ENCODE measurements around the gene RPS6KB2. TPM values are rescaled to one million over a fixed set of nuclear protein-coding genes. Genes with fewer than 3 reads are reported as not detected.

Gene RPS6KB2
- total RNA-seq: 10 to 100 TPM; 64.3 to 68.8 TPM

- Mint-ChIP-seq H3K9me3 (no peaks in the 10 kb centered on the region), H3K36me3 (peaks cover 0 to 20% of the 10 kb centered on the region in 2 donors), H3K27ac (peak within 1 kb of the TSS; percentile 92 to 97)
- DNase-seq (ENCODE audit: low spot score in 2 of 2) (peak; percentile 98 to 99), ATAC-seq (peak; percentile 93 to 95)
Measured at GRCh38 chr11:67428052-67429001, at the start of gene RPS6KB2. RPS6KB2 (plus strand) TSS chr11:67428494; CDS start chr11:67428546, 52 bp downstream.

GRCh38 chr11:67378544-67378943, 49.8 kb upstream of the RPS6KB2 start:
- Mint-ChIP-seq H3K9me3 (no peaks in the 10 kb centered on the region), H3K27ac (no peak overlapping the region), H3K36me3 (no peaks in the 10 kb centered on the region)
- ATAC-seq: no peak
- DNase-seq (ENCODE audit: low spot score in 2 of 2): no peak

- no peak for ATAC-seq
- DNase-seq (ENCODE audit: low spot score in 2 of 2): no peak
- Mint-ChIP-seq H3K36me3 (no peaks in the 10 kb centered on the region), H3K9me3 (no peaks in the 10 kb centered on the region), H3K27ac (no peak overlapping the region)
Measured at GRCh38 chr11:67379061-67380058, 48.9 kb upstream of the RPS6KB2 start.

GRCh38 chr11:67381244-67381972, 46.9 kb upstream of the RPS6KB2 start:
- ATAC-seq (no peak), DNase-seq (ENCODE audit: low spot score in 2 of 2) (no peak)
- Mint-ChIP-seq H3K36me3 (no peaks in the 10 kb centered on the region), H3K9me3 (no peaks in the 10 kb centered on the region), H3K27ac (peak overlapping the region in 1 of 2 donors; percentile 59)

GRCh38 chr11:67382276-67383136, 45.8 kb upstream of the RPS6KB2 start:
- peak; percentile 93 to 95 for ATAC-seq

GRCh38 chr11:67384851-67385366, 43.4 kb upstream of the RPS6KB2 start:
- DNase-seq (ENCODE audit: low spot score in 2 of 2) (no peak), ATAC-seq (no peak)
- H3K36me3 Mint-ChIP-seq: no peaks in the 10 kb centered on the region
- peak overlapping the region in 1 of 2 donors; percentile 22 for H3K27ac Mint-ChIP-seq
- no peaks in the 10 kb centered on the region for H3K9me3 Mint-ChIP-seq

More at GRCh38 chr11:67382276-67383136, 45.8 kb upstream of the RPS6KB2 start:
- Mint-ChIP-seq H3K27ac (no peak overlapping the region), H3K9me3 (no peaks in the 10 kb centered on the region), H3K36me3 (no peaks in the 10 kb centered on the region)
- peak; percentile 82 to 86 for DNase-seq (ENCODE audit: low spot score in 2 of 2)

DNA sequence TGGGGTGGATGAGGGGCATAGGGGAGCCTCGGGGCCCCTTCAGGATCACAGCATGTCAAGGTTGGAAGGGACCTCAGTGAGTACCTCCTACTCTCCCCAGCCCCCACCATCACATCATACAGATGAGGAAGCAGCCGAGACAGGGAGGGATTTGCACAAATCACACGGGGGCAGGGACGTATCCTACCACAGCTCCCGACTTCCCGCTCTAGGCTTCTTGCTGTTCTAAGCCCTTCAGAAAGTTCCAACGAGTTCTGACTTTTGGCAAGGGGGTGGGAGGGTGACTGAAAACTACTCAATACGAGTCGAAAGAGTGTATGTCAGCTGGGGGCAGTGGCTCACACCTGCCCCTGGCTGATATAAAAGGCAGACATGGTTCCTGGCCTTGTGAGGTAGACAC, 41.2 kb upstream of the RPS6KB2 start:
- Mint-ChIP-seq H3K27ac (no peak overlapping the region), H3K36me3 (no peaks in the 10 kb centered on the region), H3K9me3 (no peaks in the 10 kb centered on the region)
- DNase-seq (ENCODE audit: low spot score in 2 of 2) (no peak), ATAC-seq (no peak)

DNA sequence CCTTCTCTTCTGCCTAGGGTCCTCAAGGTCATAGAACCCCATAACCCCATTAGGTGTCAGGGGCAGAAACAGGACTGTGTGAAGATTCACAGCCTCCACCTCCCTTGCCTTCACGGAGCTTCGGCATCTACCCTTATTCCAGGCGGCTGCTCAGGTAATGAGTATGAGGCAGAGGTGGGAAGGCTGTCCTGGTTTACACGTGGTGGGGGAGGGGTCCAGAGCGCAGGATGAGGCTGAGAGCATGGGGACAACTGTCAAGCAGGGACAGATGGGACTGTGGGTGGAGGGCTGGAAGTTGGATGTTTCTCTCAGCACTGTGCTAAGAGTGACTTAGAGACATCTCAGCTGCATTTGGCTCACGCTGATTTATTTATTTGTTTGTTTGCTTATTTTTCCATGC, 40.8 kb upstream of the RPS6KB2 start:
- DNase-seq (ENCODE audit: low spot score in 2 of 2): no peak
- H3K27ac Mint-ChIP-seq: no peak overlapping the region
- ATAC-seq: no peak
- H3K36me3 Mint-ChIP-seq: no peaks in the 10 kb centered on the region
- no peaks in the 10 kb centered on the region for H3K9me3 Mint-ChIP-seq

DNA sequence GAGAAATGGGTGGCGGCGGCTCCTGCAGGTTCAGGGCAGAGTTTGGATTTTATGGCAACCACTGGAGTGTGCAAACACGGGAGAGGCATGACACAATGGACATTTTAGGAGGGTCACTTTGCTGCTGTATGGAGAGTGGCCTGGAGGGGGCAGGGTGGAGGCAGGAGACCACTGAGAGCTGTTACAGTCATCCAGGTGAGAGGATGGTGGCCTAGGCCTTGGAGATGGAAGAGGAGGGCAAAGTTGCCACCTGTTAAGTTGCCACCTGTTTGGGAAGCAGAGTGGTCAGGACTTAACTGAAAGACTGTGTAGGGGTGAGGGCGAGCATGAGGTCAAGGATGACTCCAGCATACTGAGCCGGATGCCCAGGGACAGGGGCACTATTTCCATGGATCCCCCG, 38.8 kb upstream of the RPS6KB2 start:
- Mint-ChIP-seq H3K9me3 (no peaks in the 10 kb centered on the region), H3K36me3 (peaks cover 0 to 9% of the 10 kb centered on the region in 2 donors), H3K27ac (no peak overlapping the region)
- ATAC-seq (peak; percentile 43), DNase-seq (ENCODE audit: low spot score in 2 of 2) (peak in 1 of 2 donors; percentile 62)

DNA sequence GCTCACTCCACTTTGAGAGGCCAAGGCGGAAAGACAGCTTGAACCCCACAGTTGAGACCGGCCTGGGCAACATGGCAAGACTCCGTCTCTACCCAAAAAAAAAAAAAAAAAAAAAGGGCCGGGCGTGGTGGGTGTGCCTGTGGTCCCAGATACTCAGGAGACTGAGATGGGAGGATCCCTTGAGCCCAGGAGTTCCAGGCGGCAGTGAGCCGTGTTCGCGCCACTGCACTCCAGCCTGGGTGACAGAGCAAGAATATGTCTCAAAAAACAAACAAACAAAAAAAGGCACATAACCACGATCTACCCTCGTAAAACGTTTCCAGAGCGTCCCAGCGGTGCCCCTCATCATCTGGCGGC, 37.4 kb upstream of the RPS6KB2 start:
- DNase-seq (ENCODE audit: low spot score in 2 of 2) (no peak), ATAC-seq (no peak)
- H3K36me3 Mint-ChIP-seq: peaks cover 0 to 9% of the 10 kb centered on the region in 2 donors
- H3K27ac Mint-ChIP-seq: peak overlapping the region; percentile 84 to 88
- H3K9me3 Mint-ChIP-seq: no peaks in the 10 kb centered on the region

GRCh38 chr11:67391304-67392182, 36.8 kb upstream of the RPS6KB2 start, which contains the start of gene RAD9A:
RAD9A (plus strand) TSS chr11:67391986; CDS start chr11:67392045, 59 bp downstream.
- ATAC-seq: peak; percentile 84 to 88
- H3K36me3 Mint-ChIP-seq: peaks cover 3 to 9% of the 10 kb centered on the region in 2 donors
- DNase-seq (ENCODE audit: low spot score in 2 of 2): peak; percentile 89 to 94
- H3K27ac Mint-ChIP-seq: peak within 1 kb of the TSS; percentile 86 to 88
- no peaks in the 10 kb centered on the region for H3K9me3 Mint-ChIP-seq

- ATAC-seq (no peak), DNase-seq (ENCODE audit: low spot score in 2 of 2) (no peak)
- Mint-ChIP-seq H3K36me3 (peaks cover 9 to 10% of the 10 kb centered on the region in 2 donors), H3K9me3 (no peaks in the 10 kb centered on the region), H3K27ac (peak overlapping the region; percentile 86 to 88)
Measured at GRCh38 chr11:67392183-67392715, 36.0 kb upstream of the RPS6KB2 start.

DNA sequence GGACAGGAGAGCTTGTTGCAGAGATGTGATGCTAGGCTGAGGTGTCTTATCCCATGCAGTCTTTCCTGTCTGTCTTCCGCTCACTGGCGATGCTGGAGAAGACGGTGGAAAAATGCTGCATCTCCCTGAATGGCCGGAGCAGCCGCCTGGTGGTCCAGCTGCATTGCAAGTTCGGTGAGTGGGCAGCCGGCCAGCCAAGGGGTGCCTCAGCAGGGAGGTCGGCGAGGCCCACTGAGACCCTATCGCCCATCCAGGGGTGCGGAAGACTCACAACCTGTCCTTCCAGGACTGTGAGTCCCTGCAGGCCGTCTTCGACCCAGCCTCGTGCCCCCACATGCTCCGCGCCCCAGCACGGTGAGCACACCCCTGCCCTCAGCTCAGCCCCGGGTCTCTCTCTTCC, 34.9 kb upstream of the RPS6KB2 start:
- ATAC-seq (no peak), DNase-seq (ENCODE audit: low spot score in 2 of 2) (no peak)
- H3K36me3 Mint-ChIP-seq: peaks cover 9 to 16% of the 10 kb centered on the region in 2 donors
- no peaks in the 10 kb centered on the region for H3K9me3 Mint-ChIP-seq
- no peak overlapping the region for H3K27ac Mint-ChIP-seq

- no peak for ATAC-seq
- no peak overlapping the region for H3K27ac Mint-ChIP-seq
- no peaks in the 10 kb centered on the region for H3K9me3 Mint-ChIP-seq
- DNase-seq (ENCODE audit: low spot score in 2 of 2): no peak
- H3K36me3 Mint-ChIP-seq: peaks cover 9 to 16% of the 10 kb centered on the region in 2 donors
Measured at GRCh38 chr11:67393990-67394389, 34.3 kb upstream of the RPS6KB2 start.

Data from activated naive CD4-positive, alpha-beta T cell treated with anti-CD3 and anti-CD28 coated beads, Interleukin-2, amount 50 U/mL, for 72 hours (primary cell).